Osteocyte (in vitro differentiated cells): ENCODE measurements around the gene BICD1. TPM values are rescaled to one million over a fixed set of nuclear protein-coding genes. Genes with fewer than 3 reads are reported as not detected.
"Not testable (repeated sequence)": the region's sequence is repeated elsewhere in the genome, so short reads cannot be mapped to it uniquely, and the experiment has no call there.

Source experiments
- DNase-seq: peaks from one replicate; pipeline ENCODE4 v3.0.0; 2021; ENCODE audit warnings: mixed read lengths; ENCODE audit not compliant: unreplicated experiment; ENCODE audit errors: extremely low spot score
- H3K27ac Mint-ChIP-seq: one replicate; pipeline ENCODE4 v1.8.0; 2021; ENCODE audit warnings: mild to moderate bottlenecking, mixed read lengths; ENCODE audit not compliant: unreplicated experiment
- H3K27me3 Mint-ChIP-seq: one replicate; pipeline ENCODE4 v1.8.0; 2021; ENCODE audit warnings: mixed read lengths; ENCODE audit not compliant: unreplicated experiment
- H3K36me3 Mint-ChIP-seq: one replicate; pipeline ENCODE4 v1.8.0; 2021; ENCODE audit warnings: mixed read lengths; ENCODE audit not compliant: unreplicated experiment
- H3K4me1 Mint-ChIP-seq: one replicate; pipeline ENCODE4 v1.8.0; 2021; ENCODE audit warnings: mixed read lengths; ENCODE audit not compliant: unreplicated experiment
- H3K4me3 Mint-ChIP-seq: one replicate; pipeline ENCODE4 v1.8.0; 2021; ENCODE audit warnings: mild to moderate bottlenecking, moderate library complexity, mixed read lengths; ENCODE audit not compliant: unreplicated experiment
- H3K9me3 Mint-ChIP-seq: one replicate; pipeline ENCODE4 v1.8.0; 2021; ENCODE audit warnings: mixed read lengths; ENCODE audit not compliant: unreplicated experiment
- total RNA-seq: library from RNA; stranded (reverse); gene quantifications from 2 replicates; pipeline ENCODE4 v1.2.1, GENCODE V29; 2021
- TF ChIP-seq, protein P1 (sequence below): fragments of 200-600 bp; sonication (generic); IDR thresholded peaks from 2 replicates; pipeline ENCODE4 v1.5.0; 2021; ENCODE audit warnings: antibody characterized with exemption, mild to moderate bottlenecking, moderate library complexity

The BICD1 gene
- total RNA-seq, 1 donor from 2014 or later = 47.6 TPM

- Mint-ChIP-seq H3K36me3 (peaks cover 2% of the 10 kb centered on the region), H3K9me3 (no peaks in the 10 kb centered on the region), H3K4me1 (peaks cover 14% of the 10 kb centered on the region), H3K4me3 (no peak overlapping the region), H3K27ac (no peak overlapping the region), H3K27me3 (no peaks in the 10 kb centered on the region)
- no peak for DNase-seq
- TF ChIP-seq, protein P1, sequence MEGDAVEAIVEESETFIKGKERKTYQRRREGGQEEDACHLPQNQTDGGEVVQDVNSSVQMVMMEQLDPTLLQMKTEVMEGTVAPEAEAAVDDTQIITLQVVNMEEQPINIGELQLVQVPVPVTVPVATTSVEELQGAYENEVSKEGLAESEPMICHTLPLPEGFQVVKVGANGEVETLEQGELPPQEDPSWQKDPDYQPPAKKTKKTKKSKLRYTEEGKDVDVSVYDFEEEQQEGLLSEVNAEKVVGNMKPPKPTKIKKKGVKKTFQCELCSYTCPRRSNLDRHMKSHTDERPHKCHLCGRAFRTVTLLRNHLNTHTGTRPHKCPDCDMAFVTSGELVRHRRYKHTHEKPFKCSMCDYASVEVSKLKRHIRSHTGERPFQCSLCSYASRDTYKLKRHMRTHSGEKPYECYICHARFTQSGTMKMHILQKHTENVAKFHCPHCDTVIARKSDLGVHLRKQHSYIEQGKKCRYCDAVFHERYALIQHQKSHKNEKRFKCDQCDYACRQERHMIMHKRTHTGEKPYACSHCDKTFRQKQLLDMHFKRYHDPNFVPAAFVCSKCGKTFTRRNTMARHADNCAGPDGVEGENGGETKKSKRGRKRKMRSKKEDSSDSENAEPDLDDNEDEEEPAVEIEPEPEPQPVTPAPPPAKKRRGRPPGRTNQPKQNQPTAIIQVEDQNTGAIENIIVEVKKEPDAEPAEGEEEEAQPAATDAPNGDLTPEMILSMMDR = no peak
These were observed 70.0 kb downstream of the BICD1 start for GRCh38 chr12:32176606-32177005.

DNA sequence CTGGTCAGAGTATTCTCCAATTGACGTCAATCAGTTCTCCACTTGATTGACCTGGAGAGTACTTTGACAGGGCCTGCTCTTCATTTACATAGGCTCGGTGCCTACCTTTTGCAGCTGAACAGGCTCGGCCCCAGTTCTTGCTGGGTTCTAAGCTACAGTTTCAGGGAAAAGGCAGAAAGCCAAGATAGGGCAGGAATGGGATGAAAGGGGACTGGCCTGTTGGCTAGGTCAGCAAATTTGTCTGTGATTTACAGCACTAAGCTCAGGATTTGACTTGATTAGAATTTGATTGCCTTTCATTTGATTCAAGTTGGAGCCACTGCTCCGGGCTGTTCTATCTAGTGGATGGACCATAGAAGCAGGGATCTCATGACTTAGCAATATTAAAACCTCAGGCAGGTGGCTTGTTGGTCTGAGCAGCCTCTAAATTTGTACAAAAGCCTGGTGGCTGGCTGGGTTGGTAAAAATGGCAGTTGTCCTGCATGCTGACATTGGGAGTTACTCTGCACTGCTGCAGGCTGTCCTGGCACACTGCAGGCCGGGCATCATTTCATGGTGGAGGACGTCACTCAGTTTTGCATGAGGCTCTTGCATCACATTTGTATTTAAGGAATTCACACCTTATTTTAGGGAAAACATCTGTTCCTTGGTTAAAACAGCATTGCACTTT is 71.8 kb downstream of the BICD1 start:
- H3K9me3 Mint-ChIP-seq = no peaks in the 10 kb centered on the region
- H3K4me3 Mint-ChIP-seq = no peak overlapping the region
- H3K27ac Mint-ChIP-seq = no peak overlapping the region
- TF ChIP-seq, protein P1 = no peak
- peaks cover 9% of the 10 kb centered on the region for H3K4me1 Mint-ChIP-seq
- no peaks in the 10 kb centered on the region for H3K27me3 Mint-ChIP-seq
- DNase-seq = no peak
- peaks cover 2% of the 10 kb centered on the region for H3K36me3 Mint-ChIP-seq

GRCh38 chr12:32179011-32179395 is 72.4 kb downstream of the BICD1 start:
- no peaks in the 10 kb centered on the region for H3K27me3 Mint-ChIP-seq
- H3K4me3 Mint-ChIP-seq = no peak overlapping the region
- no peak overlapping the region for H3K27ac Mint-ChIP-seq
- DNase-seq = no peak
- no peaks in the 10 kb centered on the region for H3K9me3 Mint-ChIP-seq
- H3K36me3 Mint-ChIP-seq = peaks cover 2% of the 10 kb centered on the region
- TF ChIP-seq, protein P1 = no peak
- H3K4me1 Mint-ChIP-seq = peaks cover 5% of the 10 kb centered on the region

- Mint-ChIP-seq H3K4me1 (peaks cover 5% of the 10 kb centered on the region), H3K4me3 (no peak overlapping the region), H3K27me3 (no peaks in the 10 kb centered on the region), H3K9me3 (no peaks in the 10 kb centered on the region), H3K36me3 (no peaks in the 10 kb centered on the region), H3K27ac (no peak overlapping the region)
- DNase-seq = no peak
- TF ChIP-seq, protein P1 = no peak
These were observed 75.0 kb downstream of the BICD1 start for GRCh38 chr12:32181498-32182175.

- no peak for DNase-seq
These were observed 77.0 kb downstream of the BICD1 start for GRCh38 chr12:32183650-32184049.

GRCh38 chr12:32187127-32187526 is 80.5 kb downstream of the BICD1 start:
- not testable (repeated sequence) for H3K4me3 Mint-ChIP-seq, DNase-seq

More at GRCh38 chr12:32183650-32184049, 77.0 kb downstream of the BICD1 start:
- Mint-ChIP-seq H3K27ac (no peak overlapping the region), H3K36me3 (peaks cover 2% of the 10 kb centered on the region), H3K4me1 (peaks cover 5% of the 10 kb centered on the region), H3K4me3 (no peak overlapping the region), H3K27me3 (no peaks in the 10 kb centered on the region), H3K9me3 (no peaks in the 10 kb centered on the region)
- TF ChIP-seq, protein P1 = no peak

More at GRCh38 chr12:32187127-32187526, 80.5 kb downstream of the BICD1 start:
- not testable (repeated sequence) for H3K4me1 Mint-ChIP-seq, H3K27ac Mint-ChIP-seq, H3K9me3 Mint-ChIP-seq, H3K27me3 Mint-ChIP-seq, H3K36me3 Mint-ChIP-seq
